Stimulated activated CD4-positive, alpha-beta T cell treated with anti-CD3 and anti-CD28 coated beads, TNF-alpha, amount 100 ng/mL, for 24 hours (primary cell): ENCODE data around the gene CEP85L.
"Not testable (repeated sequence)": the region's sequence is repeated elsewhere in the genome, so short reads cannot be mapped to it uniquely, and the experiment has no call there.

Experiments
- DNase-seq, 3 experiments: peaks; one replicate each; pipeline ENCODE4 v3.0.0-alpha.2; 2020; ENCODE audit warnings: low read depth in 3 of 3

CEP85L gene

GRCh38 chr6:118500130-118501015 lies 151.0 kb downstream of the CEP85L start:
- DNase-seq, result no peak

GRCh38 chr6:118495485-118496280 lies 155.7 kb downstream of the CEP85L start:
- DNase-seq, result no peak

- no peak for DNase-seq
Measured at GRCh38 chr6:118494091-118494490, 157.3 kb downstream of the CEP85L start.

- DNase-seq, result no peak
Measured at GRCh38 chr6:118489990-118490389, 161.4 kb downstream of the CEP85L start.

GRCh38 chr6:118488631-118489030 lies 162.8 kb downstream of the CEP85L start:
- no peak for DNase-seq

- no peak for DNase-seq
Measured at GRCh38 chr6:118485601-118486550, 165.5 kb downstream of the CEP85L start.

- no peak for DNase-seq
Measured at GRCh38 chr6:118476551-118476950, 174.8 kb downstream of the CEP85L start.

- no peak for DNase-seq
Measured at GRCh38 chr6:118473266-118473665, 178.1 kb downstream of the CEP85L start.

GRCh38 chr6:118469468-118469867 lies 181.9 kb downstream of the CEP85L start:
- DNase-seq, result no peak

GRCh38 chr6:118468682-118469465 lies 182.5 kb downstream of the CEP85L start:
- DNase-seq, result no peak

- DNase-seq, result no peak
Measured at GRCh38 chr6:118467181-118467580, 184.2 kb downstream of the CEP85L start.

GRCh38 chr6:118464620-118465019 lies 186.8 kb downstream of the CEP85L start:
- no peak for DNase-seq

GRCh38 chr6:118460958-118461470 lies 190.4 kb downstream of the CEP85L start:
- no peak for DNase-seq

- DNase-seq, result no peak
Measured at GRCh38 chr6:118456982-118457381, 194.4 kb downstream of the CEP85L start.

- no peak for DNase-seq
Measured at GRCh38 chr6:118451839-118452238, 199.6 kb downstream of the CEP85L start.

- DNase-seq, result no peak
Measured at GRCh38 chr6:118444796-118445195, 206.6 kb downstream of the CEP85L start.

- DNase-seq, result no peak
Measured at GRCh38 chr6:118436482-118436881, 214.9 kb downstream of the CEP85L start.

- not testable (repeated sequence) for DNase-seq
Measured at GRCh38 chr6:118434147-118434546, 217.2 kb downstream of the CEP85L start.

GRCh38 chr6:118421312-118421711 lies 230.1 kb downstream of the CEP85L start:
- DNase-seq, result not testable (repeated sequence)
